ENCODE data around the gene DOK4. TPM values are rescaled to one million over a fixed set of nuclear protein-coding genes. Genes with fewer than 3 reads are reported as not detected.

DOK4 gene
- total RNA-seq, 1 experiment from 2014 or later = 6.8 TPM

DNA sequence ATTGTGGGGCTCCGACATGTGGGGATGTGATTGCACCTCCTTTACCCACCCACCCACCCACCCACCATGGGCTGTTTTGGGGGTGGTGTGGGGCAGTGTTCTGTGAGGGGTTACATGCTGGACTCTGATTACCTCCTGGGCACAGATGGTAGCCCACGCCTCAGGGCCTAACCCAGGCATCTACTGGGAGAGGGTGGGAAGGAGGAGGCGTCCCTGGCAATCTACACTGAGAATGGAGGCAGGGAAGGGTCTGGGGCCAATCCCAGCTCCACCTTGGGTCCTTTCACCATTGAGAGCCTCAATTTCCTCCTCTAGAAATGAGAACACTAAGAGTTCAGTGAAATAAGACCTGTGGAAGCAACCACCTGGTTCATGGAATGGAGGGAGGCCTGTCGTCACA is 11.7 kb upstream of the DOK4 start:
- Histone ChIP-seq H3K27me3 (ENCODE audit: control insufficient read depth, insufficient read depth, low read length) (no peaks in the 10 kb centered on the region), H3K36me3 (ENCODE audit: control insufficient read depth, insufficient read depth, low read length) (no peaks in the 10 kb centered on the region), H3K4me1 (ENCODE audit: control insufficient read depth, insufficient read depth, low read length) (no peaks in the 10 kb centered on the region), H3K9me3 (ENCODE audit: control insufficient read depth, insufficient read depth, low read depth, low read length) (no peaks in the 10 kb centered on the region), H3K4me3 (ENCODE audit: low read depth in 2 of 2, low read length in 2 of 2) (no peak overlapping the region), H3K27ac (ENCODE audit: low read length) (no peak overlapping the region)
- ChIA-PET CTCF (no interaction called here), POLR2A (interaction anchor here (0.7 kb wide), 1 partner anchor 12 kb away, joined by 9 read pairs; the partner anchor contains the start of gene DOK4)
- TF ChIP-seq TCF7L2 (IDR thresholded peaks at IDR 0.05; ENCODE audit: low read depth, low read length) (no peak), SIN3A (IDR thresholded peaks at IDR 0.05; ENCODE audit: borderline replicate concordance, insufficient read depth, low read depth, low read length) (no peak), POLR2AphosphoS5 (IDR thresholded peaks at IDR 0.05; ENCODE audit: low read depth, low read length) (no peak)
- TF ChIP-seq, protein P1, sequence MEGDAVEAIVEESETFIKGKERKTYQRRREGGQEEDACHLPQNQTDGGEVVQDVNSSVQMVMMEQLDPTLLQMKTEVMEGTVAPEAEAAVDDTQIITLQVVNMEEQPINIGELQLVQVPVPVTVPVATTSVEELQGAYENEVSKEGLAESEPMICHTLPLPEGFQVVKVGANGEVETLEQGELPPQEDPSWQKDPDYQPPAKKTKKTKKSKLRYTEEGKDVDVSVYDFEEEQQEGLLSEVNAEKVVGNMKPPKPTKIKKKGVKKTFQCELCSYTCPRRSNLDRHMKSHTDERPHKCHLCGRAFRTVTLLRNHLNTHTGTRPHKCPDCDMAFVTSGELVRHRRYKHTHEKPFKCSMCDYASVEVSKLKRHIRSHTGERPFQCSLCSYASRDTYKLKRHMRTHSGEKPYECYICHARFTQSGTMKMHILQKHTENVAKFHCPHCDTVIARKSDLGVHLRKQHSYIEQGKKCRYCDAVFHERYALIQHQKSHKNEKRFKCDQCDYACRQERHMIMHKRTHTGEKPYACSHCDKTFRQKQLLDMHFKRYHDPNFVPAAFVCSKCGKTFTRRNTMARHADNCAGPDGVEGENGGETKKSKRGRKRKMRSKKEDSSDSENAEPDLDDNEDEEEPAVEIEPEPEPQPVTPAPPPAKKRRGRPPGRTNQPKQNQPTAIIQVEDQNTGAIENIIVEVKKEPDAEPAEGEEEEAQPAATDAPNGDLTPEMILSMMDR (IDR thresholded peaks at IDR 0.05) = no peak
- TF ChIP-seq, protein P2, sequence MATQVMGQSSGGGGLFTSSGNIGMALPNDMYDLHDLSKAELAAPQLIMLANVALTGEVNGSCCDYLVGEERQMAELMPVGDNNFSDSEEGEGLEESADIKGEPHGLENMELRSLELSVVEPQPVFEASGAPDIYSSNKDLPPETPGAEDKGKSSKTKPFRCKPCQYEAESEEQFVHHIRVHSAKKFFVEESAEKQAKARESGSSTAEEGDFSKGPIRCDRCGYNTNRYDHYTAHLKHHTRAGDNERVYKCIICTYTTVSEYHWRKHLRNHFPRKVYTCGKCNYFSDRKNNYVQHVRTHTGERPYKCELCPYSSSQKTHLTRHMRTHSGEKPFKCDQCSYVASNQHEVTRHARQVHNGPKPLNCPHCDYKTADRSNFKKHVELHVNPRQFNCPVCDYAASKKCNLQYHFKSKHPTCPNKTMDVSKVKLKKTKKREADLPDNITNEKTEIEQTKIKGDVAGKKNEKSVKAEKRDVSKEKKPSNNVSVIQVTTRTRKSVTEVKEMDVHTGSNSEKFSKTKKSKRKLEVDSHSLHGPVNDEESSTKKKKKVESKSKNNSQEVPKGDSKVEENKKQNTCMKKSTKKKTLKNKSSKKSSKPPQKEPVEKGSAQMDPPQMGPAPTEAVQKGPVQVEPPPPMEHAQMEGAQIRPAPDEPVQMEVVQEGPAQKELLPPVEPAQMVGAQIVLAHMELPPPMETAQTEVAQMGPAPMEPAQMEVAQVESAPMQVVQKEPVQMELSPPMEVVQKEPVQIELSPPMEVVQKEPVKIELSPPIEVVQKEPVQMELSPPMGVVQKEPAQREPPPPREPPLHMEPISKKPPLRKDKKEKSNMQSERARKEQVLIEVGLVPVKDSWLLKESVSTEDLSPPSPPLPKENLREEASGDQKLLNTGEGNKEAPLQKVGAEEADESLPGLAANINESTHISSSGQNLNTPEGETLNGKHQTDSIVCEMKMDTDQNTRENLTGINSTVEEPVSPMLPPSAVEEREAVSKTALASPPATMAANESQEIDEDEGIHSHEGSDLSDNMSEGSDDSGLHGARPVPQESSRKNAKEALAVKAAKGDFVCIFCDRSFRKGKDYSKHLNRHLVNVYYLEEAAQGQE (IDR thresholded peaks at IDR 0.05; ENCODE audit: insufficient read depth in 1 of 2, low read depth in 2 of 2, low read length in 1 of 2) = no peak
- in situ Hi-C loops (cut with HindIII; ENCODE audit: low pct_unique_long_range_greater_than_20kb, low sequenced_read_pairs) (no loop called here), intact Hi-C loops (cut with micrococcal nuclease; ENCODE audit: unreplicated experiment) (no loop called here)
- BruUV-seq (replicated peaks) = no TSS peak
- ATAC-seq (no peak), DNase-seq (ENCODE audit: low read depth, low spot score) (no peak)

DNA sequence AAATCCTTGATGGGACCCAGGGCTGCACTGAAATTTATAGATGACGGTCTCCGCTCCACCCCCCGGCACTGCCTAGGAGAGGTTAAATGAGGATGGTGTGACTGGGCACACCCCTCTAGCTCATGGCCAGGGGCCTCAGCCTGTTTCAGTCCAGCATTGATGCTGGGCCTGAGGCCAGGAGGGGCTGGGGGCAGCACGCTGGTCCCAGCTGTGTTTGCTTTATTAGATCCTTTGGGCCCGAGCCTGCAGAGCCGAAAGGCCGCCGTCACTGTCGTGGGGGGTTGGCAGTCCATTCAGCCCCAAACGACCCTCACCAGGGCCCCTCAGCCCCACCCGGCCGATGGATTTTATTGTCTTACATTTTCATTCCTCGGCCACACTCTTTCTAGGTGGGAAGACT is 10.8 kb upstream of the DOK4 start:
- POLR2A ChIA-PET = interaction anchor here (0.7 kb wide), 1 partner anchor 11 kb away, joined by 9 read pairs; the partner anchor contains the start of gene DOK4

More for the DNA sequence above, 10.8 kb upstream of the DOK4 start:
- Histone ChIP-seq H3K4me1 (ENCODE audit: control insufficient read depth, insufficient read depth, low read length) (no peaks in the 10 kb centered on the region), H3K9me3 (ENCODE audit: control insufficient read depth, insufficient read depth, low read depth, low read length) (no peaks in the 10 kb centered on the region), H3K36me3 (ENCODE audit: control insufficient read depth, insufficient read depth, low read length) (no peaks in the 10 kb centered on the region), H3K27me3 (ENCODE audit: control insufficient read depth, insufficient read depth, low read length) (no peaks in the 10 kb centered on the region), H3K4me3 (ENCODE audit: low read depth in 2 of 2, low read length in 2 of 2) (no peak overlapping the region), H3K27ac (ENCODE audit: low read length) (no peak overlapping the region)
- TF ChIP-seq TCF7L2 (IDR thresholded peaks at IDR 0.05; ENCODE audit: low read depth, low read length) (no peak), SIN3A (IDR thresholded peaks at IDR 0.05; ENCODE audit: borderline replicate concordance, insufficient read depth, low read depth, low read length) (no peak), POLR2AphosphoS5 (IDR thresholded peaks at IDR 0.05; ENCODE audit: low read depth, low read length) (no peak)
- TF ChIP-seq, protein P2 (IDR thresholded peaks at IDR 0.05; ENCODE audit: insufficient read depth in 1 of 2, low read depth in 2 of 2, low read length in 1 of 2) = no peak
- TF ChIP-seq, protein P1 (IDR thresholded peaks at IDR 0.05) = no peak
- in situ Hi-C loops (cut with HindIII; ENCODE audit: low pct_unique_long_range_greater_than_20kb, low sequenced_read_pairs) (no loop called here), intact Hi-C loops (cut with micrococcal nuclease; ENCODE audit: unreplicated experiment) (no loop called here)
- DNase-seq (ENCODE audit: low read depth, low spot score) (no peak), ATAC-seq (no peak)
- no TSS peak for BruUV-seq (replicated peaks)
- CTCF ChIA-PET = no interaction called here

Measured in Panc1 (cell line).